CD4-positive, alpha-beta T cell treated with Interleukin-17A for 4 hours (primary cell): Measurements from ENCODE around the gene TBX5.

ENCODE experiments used
- DNase-seq: peaks from one replicate; pipeline ENCODE4 v3.0.0-alpha.2; 2020; ENCODE audit warnings: mixed read lengths

Gene TBX5

DNA sequence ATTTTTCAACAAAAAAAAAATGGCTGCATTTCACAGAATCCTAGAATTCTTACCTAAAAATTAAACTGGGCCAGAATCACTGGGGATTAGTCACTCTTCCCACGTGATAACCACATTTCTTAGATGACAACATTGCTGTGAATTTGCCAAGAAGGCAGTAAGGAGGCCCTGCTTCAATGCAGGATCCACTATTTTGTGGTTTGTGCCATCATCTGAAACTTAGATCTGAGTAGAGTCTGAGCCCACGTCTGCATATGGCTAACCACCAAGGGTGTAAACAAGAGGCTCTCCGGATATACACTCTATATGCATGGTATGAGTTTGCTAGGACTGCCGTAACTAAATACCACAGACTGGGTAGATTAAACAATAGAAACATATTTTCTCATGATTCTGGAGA is 24.4 kb upstream of the TBX5 start:
- no peak for DNase-seq

- DNase-seq: no peak
Measured at GRCh38 chr12:114425031-114425626, 19.2 kb upstream of the TBX5 start.

GRCh38 chr12:114420944-114421335 is 15.0 kb upstream of the TBX5 start:
- DNase-seq: no peak

DNA sequence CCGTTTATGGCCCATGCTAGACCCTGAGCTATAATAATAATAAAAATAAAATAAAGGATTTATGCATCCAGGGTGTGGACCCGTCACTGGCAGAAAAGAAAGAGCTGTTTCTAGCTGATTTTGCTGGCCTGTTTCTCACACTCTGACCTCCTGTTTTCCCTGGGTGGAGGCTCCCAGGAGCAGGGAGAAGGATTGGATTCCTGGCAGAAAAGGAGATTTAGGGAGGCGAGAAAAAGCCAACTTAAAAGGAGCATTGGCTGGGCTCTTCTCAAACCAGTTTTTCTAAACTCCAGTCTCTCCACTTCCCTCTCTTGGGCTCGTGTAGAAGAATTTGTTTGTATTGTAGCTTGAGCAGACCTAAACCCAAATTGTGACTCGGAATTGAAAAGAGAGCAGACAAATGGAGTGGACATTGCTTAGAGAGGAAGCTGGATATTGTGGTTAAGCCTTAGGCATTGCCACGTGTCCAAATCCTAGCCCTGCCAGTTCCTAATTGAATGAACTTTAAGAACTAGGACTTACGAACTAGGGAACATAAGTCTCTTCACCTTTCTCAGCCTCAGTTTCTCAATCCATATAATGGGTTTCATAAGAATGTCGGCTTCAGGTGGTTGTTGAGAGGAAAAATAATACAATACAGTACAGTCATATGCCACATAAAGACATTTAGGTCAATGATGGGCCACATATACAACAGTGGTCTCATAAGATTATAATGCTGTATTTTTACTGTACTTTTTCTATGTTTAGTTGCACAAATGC is 14.4 kb upstream of the TBX5 start:
- DNase-seq: no peak

- no peak for DNase-seq
Measured at GRCh38 chr12:114416028-114416427, 10.1 kb upstream of the TBX5 start.

GRCh38 chr12:114415525-114415868 is 9.6 kb upstream of the TBX5 start:
- no peak for DNase-seq

GRCh38 chr12:114414866-114415524 is 9.1 kb upstream of the TBX5 start:
- no peak for DNase-seq

DNA sequence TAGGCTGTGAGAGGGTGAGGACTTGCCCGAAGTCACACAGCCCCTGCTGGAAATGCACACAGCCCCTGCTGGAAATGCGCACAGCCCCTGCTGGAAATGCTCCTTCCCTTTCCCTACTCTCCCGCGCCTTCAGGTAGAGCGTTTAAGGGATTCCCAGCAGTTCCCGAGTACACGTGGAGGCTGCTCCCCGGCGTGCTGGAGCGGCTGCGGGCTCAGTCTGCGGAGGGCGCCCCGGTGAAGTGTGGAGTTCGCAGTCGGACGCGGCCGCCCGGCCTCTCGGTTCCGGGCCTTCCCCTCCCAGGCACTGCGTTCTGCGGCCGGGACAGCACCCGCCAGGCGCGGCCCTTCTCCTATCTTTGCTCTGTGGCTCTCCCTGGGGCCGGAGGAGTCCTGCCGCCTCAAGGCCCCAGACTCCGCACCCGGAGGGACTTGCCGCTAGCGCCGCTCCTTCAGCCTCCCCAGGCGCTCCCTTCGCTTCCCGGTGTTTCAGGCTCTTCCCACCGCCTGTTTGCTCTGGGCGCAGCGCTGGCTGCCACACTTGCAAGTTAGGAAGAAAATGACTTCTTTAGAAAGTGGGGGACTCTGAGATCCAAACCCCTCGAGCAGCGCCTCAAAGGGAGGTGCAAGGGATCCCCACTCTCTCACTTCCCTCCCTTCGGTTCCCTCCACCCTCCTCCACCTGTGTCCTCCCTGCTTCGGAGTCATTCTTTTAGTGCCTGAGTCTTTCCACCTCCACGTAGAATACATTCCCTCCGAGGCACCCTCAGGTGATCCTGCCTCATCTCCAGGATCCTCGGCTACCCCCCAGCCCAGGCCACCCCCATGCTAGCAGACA is 8.3 kb upstream of the TBX5 start:
- no peak for DNase-seq

DNA sequence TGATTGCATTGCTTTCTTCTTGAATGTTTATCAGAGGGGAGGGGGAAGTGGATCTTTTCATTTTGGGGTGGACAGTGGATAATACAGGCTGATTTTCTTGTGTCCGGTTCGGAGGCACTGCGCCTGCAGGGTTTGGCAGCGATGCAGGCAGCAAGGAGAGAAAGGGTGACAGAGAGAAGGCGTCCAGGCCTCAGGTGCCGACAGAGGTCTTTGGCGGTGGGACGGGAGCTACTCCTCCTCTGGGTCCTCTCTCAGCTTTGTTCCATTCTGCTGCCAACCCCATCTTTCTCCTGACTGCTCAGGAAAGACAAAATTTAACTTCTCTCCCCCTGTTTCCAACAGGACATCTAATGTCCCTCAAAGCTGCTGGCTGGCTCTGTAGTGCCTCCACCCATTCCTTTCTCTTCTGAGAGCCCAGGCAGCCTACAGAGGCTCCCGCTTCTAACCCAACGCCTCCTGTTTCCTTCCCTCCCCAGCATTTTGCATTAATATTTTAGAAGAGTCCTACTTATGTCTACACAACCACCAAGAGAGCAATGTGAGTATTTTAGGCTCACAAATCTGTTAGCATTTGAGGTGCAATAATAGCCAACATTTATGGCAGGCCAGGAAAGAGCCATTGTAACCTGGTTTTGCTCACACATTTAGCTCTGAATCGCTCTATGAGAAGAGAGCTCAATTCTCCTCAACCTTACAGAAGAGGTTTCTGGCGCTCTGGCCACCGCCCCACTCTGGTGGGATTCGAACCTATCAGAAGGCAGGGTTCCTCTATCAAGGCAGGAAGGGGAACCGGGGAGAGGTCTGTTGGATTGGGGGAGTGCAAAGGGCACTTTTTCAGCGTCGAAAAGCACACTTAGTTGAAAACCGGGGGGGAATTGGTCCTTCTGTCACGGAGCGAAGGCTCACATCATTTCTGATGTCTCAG is 7.1 kb upstream of the TBX5 start:
- DNase-seq: no peak

DNA sequence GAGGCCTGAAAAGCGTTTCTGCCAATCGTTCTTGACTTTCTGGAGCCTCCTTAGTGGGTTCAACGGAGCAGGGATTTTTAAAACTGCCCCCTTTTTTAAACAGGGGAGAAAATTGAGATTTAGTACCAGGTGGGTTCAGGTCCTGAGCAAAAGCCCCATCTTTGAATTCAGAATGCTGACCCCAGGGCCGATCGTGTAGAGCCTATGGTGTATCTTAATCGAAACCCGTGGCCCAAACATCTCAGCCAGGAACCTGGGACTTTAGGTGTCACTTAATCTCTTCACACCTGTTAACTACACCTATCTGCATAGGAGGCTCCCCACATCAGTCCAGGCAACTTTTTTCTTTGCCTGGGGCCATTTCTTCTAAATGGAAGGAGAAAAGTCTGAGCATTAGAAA is 6.4 kb upstream of the TBX5 start:
- DNase-seq: no peak

GRCh38 chr12:114411071-114411837 is 5.3 kb upstream of the TBX5 start:
- no peak for DNase-seq

GRCh38 chr12:114409852-114410600 is 4.1 kb upstream of the TBX5 start:
- DNase-seq: no peak

GRCh38 chr12:114408886-114409851 is 3.2 kb upstream of the TBX5 start:
- DNase-seq: no peak

- DNase-seq: no peak
Measured at GRCh38 chr12:114408471-114408885, 2.5 kb upstream of the TBX5 start.

GRCh38 chr12:114407842-114408411 is 2.0 kb upstream of the TBX5 start:
- DNase-seq: no peak

GRCh38 chr12:114406984-114407841 is 1.3 kb upstream of the TBX5 start:
- no peak for DNase-seq

GRCh38 chr12:114406316-114406983 is 506 bp upstream of the TBX5 start:
- DNase-seq: no peak
